GM19438 (cell line): ENCODE data around the gene PDE8B.

Experiments used
- ATAC-seq: cut with Tn5 transposase; IDR thresholded peaks from one replicate; pipeline ENCODE4 v1.9.1; 2021; ENCODE audit warnings: low read depth; ENCODE audit not compliant: unreplicated experiment

PDE8B gene

DNA sequence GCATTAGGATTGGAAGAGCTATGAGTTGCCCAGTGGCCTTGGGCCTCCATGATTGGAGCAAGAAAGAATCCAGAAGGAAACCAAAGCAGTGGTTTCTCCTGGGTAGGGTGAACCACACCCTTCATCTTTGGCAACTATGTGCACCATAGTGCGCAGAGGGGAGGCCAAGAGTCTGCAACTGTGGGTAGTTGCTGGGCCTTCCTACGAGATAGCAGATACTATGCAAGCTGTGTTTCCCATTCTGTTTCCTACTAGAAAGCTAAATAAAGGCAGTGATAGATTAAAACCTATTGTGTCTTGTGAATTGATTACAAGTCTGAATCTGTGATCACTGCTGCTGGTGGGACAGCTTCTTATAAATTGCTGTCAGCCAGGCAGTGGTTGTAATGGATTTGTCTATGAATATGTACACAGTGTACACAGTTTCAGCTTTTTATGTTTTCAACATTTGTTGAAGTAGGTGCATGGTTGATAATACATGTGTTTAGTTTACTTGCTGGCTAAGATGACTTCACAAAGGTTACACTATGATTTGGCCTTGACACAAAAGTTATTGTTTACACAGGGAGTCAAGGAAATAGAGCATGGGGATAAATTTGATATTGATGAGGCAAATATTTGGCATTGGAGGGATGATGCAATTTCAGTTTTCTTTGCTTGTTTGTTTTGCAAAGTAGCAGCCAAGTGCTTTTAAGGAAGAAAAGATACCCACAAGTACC is 23.7 kb upstream of the PDE8B start:
- ATAC-seq: no peak

GRCh38 chr5:77189421-77189820 is 21.1 kb upstream of the PDE8B start:
- ATAC-seq: no peak

GRCh38 chr5:77192441-77193050 is 17.9 kb upstream of the PDE8B start:
- no peak for ATAC-seq

DNA sequence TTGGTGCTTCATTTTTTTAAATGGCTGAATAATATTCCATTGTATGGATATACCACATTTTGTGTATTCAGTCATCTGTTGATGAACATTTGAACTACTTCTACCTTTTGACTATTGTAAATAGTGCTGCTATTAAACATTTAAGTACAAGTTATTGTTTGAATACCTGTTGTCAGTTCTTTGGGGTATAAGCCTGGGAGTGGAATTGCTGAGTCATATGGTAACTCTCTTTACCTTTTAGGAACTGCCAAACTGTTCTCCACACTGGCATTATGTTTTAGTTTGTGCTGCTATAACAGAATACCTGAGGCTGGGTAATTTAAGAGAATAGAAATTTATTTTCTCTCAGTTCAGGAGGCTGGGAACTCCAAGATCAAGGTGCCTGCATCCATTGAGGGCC is 15.7 kb upstream of the PDE8B start:
- ATAC-seq: no peak

DNA sequence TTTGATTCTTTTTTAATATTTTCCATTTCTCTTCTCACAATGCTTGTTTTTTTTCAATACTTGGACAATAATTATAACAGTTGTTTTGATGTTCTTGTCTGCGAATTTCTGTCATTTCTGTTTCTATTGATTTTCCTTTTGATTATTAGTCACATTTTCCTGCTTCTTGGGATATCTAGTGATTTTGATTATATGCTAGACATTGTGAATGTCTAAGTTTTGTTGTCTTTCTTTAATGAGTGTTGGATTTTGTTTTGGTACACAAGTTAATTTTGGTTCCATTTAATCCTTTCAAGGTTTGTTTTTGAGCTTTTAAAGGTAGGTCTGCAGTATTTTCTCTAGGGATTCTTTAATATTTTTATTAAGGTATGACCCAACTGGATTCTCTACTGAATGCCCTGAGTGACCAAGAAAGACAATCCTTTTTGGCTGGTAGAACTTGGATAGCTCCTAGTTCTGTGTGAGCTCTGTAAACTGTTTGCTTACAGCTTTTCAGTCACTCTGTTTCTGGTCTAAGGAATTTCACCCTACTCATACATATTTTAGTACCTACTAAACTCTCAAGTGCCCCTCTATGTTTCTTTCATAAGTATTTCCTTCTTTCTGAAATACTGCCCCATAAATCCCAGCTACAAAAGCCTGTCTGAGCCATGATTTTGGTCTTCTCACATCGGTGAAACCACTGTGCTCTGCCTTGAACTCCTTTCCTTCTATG is 12.5 kb upstream of the PDE8B start:
- ATAC-seq: no peak

GRCh38 chr5:77200663-77201062 is 9.8 kb upstream of the PDE8B start:
- no peak for ATAC-seq

- ATAC-seq: no peak
Observed at GRCh38 chr5:77202145-77202544, 8.3 kb upstream of the PDE8B start.

GRCh38 chr5:77204967-77205366 is 5.5 kb upstream of the PDE8B start:
- no peak for ATAC-seq

- no peak for ATAC-seq
Observed at GRCh38 chr5:77208507-77209163, 1.8 kb upstream of the PDE8B start.

DNA sequence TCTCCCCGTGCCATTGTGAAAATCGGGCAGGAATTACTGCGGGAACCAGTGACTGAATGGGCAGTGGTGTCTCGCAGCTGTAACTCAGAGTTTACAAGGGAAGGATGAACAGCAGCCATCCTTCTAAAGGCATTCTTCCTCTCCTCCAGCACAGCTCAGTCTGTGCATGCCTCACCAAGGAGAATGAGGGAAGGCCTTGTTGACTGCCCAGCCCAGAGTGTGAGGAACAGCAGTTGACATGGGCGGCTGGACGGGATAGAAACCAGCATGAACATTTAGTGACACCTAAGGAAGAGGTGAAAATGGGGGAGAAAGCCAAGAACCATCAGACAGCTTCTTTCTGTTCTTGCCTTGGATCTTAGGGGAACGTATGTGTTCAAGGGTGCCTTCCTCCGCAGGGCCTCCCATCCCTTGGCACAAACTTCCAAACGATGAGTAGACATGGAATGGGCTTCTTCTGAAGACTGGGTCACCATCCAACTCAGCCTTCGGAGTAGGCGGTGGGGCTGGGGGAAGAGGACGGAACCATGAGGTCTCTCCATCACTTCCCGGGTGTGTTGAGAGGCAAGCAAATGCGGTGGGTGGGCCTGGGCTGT is 887 bp upstream of the PDE8B start:
- ATAC-seq: no peak

GRCh38 chr5:77210964-77211690 is 647 bp downstream of the PDE8B start:
- ATAC-seq: no peak

DNA sequence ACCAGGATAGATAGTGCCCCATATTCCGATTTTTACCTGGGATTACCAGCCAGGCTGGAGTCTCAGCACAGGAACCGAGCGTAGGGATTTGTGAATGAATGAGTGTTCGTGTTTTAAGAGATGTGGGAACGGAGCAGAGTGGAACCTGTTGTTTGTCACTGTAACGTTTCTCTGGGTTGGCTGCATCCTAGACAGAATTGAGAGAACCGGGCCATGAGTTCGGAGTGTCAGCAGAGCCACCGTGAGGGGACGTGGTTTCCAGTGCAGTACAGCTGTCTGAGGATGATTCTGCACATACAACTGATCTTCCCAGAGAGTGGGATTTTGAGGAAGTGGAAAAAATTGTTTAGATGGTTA is 1.2 kb downstream of the PDE8B start:
- no peak for ATAC-seq

DNA sequence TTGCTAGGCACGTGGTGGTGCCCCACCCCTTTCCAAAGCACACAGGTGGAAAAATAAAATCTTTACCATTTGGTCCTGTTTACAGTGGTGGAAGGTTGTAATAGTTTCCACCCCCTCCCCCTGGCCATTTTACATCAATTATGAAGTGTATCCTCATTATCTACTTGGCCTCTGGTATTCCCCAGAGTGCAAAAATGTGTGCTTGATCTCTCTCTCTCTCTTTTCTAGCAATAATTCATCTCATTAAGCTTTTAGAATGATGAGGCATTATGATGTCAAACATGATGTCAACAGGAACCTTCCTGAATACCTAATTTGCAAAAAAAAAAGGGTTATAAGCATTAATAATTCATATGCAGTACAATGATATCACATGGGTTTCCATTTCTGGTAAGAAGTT is 3.1 kb downstream of the PDE8B start:
- ATAC-seq: no peak

DNA sequence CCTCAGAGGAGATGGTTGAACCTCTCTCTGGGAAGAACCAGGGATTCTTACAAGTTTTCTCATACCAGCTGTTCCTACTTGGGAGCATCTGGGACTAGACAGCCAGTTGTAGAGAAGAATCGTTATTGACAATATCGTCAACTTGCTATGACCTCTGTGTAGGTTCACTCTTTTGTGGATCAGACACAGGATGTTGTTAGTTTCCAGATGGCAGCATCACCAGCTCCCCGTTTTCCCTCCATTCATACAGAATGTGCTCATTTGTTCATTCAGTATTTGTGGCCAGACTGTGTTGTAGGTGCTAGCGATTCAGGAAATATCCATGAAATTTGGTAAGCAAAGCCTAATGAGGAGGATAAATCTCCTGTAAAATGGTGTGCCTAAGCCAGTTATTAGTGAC is 3.7 kb downstream of the PDE8B start:
- ATAC-seq: no peak

GRCh38 chr5:77218263-77218662 is 7.8 kb downstream of the PDE8B start:
- no peak for ATAC-seq

DNA sequence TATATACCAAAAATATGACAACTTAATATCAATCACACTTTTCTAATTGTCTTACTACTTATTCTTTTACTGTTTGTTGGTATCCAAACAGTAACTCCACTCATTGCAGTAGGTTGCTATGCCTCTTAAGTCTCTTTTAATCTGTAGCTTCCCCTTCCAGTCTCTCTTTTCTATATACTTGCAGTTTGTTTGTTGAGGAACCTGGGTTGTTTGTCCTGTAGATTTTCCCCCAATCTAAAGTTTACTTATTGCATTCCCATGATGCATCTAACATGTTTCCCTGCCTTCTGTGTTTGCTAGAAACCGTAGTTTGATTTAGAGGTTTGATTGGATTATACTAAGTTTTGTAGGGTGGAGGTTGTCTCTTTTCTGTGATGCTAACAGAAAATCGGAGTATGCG is 10.6 kb downstream of the PDE8B start:
- ATAC-seq: no peak

GRCh38 chr5:77222722-77223121 is 12.2 kb downstream of the PDE8B start:
- ATAC-seq: no peak

- no peak for ATAC-seq
Observed at GRCh38 chr5:77223653-77224052, 13.2 kb downstream of the PDE8B start.

DNA sequence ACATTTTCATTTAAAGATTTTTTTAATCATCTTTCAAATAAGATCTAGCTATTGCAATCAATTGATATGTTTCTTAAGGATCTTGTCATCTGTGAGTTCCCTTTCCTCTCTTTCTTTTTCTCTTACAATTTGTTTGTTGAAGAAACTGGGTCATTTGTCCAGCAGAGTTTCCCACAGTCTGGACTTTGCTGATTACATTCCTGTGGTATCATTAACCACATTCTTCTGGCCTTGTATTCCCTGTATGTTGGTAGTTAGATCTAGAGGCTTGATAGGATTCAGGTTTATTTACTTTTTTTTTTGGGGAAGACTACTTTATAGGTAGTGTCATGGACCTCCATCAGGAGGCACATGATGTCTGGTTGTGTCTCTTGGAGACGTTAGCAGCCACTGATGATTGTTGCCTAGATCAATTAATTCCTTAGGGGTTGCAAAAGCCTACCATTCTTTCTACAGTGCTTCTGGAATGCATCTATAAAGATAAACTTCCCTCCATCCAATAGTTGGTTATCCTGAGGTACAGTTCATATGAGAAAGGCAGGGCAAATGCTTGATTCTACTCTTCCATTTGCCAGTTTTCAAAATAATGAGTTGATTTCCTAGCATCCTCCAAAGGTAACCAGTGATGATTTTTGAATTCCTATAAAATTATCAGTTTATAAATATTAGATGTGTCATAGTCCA is 14.3 kb downstream of the PDE8B start:
- no peak for ATAC-seq

DNA sequence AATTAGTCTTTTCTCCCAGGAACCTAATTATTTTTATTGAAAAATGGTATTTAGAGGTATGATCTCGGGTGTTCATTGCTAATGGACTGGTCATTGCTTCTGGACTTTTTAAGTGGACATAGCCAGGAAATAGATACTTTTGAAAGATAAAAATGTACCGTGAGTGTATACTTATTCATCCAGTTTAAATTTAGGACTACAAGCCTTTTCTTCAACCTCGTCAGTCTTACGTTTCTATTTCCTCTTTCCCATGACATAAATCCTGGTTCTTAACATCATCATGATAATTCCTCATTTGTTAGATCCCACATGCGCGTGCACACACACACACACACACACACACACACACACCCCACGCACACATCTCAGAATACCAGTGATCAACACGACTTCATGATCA is 15.1 kb downstream of the PDE8B start:
- no peak for ATAC-seq
